GM19372 (cell line): Measurements from ENCODE around the gene PELI2.
A peak's percentile ranks its signal among the peaks of the same experiment; 100 is the strongest.

Source experiments
- ATAC-seq: cut with Tn5 transposase; IDR thresholded peaks from one replicate; pipeline ENCODE4 v1.9.1; 2021; ENCODE audit warnings: mild to moderate bottlenecking, low read depth, moderate library complexity; ENCODE audit not compliant: unreplicated experiment

The PELI2 gene

DNA sequence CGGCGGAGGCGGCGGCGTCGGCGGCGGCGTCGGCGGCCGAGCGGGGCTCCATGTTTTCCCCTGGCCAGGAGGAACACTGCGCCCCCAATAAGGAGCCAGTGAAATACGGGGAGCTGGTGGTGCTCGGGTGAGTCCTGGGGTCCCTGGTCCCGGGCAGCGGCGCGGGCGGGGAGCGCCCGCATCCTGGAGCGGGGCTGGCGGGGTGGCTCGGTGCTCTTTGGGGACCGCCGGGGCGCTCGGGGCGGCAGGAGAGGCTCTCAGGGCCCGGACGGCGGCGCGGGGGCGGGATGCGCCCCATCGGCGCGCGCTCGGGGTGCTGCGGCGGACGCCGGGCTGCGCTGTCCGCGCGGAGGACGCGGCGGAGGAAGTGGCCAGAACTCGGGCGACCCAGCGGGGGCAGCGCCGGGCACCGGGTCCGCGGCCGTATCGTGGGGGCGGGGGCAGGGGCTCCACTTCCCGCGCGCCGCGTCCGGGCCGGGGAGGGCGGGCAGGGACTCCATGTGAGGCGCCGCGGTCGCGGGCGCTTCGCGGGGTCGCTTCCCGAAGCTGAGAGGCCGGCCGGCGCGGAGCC lies 485 bp downstream of the PELI2 start:
- ATAC-seq = peak; percentile 4

DNA sequence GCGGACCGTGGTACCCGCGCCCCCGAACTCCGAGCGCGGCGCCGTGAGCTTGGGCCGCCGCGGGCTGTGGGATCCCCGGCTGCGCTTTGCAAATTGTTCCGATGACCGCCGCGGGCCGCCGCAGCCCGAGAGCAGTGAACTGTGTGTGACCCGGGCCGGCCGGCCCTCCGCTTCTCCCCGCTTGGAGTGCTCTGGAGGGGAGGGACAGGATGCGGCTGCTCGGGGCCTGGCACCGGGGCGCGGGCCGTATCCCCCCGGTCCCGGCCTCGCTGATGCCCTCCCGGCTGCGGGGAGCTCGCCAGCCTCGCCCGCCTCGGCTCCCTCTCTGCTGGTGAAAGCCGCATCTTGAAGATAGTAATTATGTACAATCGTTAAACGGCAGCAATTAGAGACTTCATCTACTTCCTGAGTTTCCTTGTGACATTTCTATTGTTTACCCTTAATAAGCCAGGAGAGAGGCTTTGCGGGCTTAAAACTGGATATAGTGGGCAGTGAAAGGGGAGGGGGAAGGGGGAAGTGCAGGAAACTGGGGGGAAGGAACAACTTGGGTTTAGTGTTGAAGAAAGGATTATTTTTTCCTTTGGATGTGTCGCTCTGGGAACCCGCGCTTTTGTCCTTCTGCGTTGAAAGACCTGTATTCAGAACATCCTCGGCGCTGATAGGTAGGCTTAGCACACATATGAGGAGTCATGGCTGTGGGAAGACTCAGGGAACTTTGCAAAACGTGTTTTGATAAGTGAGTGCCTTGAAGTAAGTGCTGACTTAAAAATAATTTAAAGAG lies 1.2 kb downstream of the PELI2 start:
- peak; percentile 29 for ATAC-seq

- no peak for ATAC-seq
Observed at GRCh38 chr14:56120091-56120691, 2.0 kb downstream of the PELI2 start.

DNA sequence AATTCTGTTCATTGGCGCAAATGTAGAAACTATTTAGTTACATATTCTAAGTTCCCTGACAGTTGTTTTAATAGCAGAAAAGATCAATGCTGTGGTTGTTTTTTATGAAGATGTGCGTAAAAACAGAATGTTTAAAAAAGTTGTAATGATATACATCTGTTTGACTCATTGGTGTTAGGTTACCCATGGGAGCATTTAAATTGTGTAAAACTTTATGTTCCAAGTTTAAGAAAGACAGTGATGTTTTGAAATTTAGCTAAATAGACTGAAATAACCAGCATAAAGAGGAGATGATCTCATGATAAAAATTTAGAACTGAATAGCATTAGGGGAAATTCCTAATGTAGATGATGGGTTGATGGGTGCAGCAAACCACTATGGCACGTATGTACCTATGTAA lies 3.6 kb downstream of the PELI2 start:
- no peak for ATAC-seq

GRCh38 chr14:56122301-56122700 lies 4.1 kb downstream of the PELI2 start:
- no peak for ATAC-seq

DNA sequence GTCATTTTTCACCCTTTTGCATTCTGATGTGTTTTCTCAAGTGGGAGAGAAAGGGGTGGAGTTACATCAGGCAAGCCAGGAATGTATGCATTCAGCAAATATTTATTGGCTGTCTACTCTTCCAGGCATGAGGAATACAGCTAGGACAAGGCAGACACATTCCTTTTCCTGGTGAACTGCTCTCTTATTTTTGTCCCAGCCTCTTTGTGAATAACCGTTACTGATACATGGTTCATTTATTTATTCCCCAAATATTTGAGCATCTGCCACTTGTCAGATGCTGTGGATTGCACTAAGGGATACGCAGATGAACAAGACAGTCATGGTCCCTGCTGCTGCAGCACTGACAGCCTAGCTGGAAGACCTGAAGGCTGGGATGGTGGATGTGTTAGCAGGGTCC lies 6.1 kb downstream of the PELI2 start:
- ATAC-seq = no peak

- ATAC-seq = no peak
Observed at GRCh38 chr14:56125772-56126636, 7.8 kb downstream of the PELI2 start.

DNA sequence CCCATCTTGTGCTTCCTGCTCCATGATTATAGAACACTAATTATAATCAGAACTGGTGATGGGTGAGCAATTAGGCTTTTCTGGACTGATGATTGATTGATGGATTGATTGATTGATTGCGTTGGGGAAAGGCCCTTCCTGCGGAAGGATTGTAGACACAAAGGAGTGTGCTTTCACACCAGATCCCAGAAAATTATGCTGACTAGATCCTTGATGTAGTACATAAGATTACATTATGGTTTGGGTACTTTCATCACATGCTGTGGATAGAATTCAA lies 8.4 kb downstream of the PELI2 start:
- no peak for ATAC-seq

DNA sequence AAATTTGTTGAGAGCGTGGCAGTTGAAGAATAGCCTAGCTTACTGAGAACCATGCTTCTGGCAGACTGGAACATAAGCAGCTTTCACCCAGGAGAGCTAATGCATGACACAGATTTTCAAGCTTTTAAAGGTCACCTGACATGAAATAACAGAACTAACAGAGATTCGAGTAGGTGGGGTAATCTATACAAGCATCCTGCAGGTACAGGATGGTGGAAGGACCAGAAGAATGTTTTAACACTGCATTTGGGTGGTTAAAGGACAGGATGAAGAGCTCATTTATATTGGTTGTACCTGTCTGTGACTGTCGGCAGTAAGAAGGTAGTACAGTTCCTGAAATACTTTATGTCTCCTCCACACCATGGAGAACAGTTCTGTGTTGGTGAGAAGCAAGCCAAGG lies 8.9 kb downstream of the PELI2 start:
- no peak for ATAC-seq

- ATAC-seq = no peak
Observed at GRCh38 chr14:56129092-56129491, 10.9 kb downstream of the PELI2 start.

- no peak for ATAC-seq
Observed at GRCh38 chr14:56129933-56130332, 11.7 kb downstream of the PELI2 start.

- ATAC-seq = no peak
Observed at GRCh38 chr14:56131004-56131864, 13.0 kb downstream of the PELI2 start.

DNA sequence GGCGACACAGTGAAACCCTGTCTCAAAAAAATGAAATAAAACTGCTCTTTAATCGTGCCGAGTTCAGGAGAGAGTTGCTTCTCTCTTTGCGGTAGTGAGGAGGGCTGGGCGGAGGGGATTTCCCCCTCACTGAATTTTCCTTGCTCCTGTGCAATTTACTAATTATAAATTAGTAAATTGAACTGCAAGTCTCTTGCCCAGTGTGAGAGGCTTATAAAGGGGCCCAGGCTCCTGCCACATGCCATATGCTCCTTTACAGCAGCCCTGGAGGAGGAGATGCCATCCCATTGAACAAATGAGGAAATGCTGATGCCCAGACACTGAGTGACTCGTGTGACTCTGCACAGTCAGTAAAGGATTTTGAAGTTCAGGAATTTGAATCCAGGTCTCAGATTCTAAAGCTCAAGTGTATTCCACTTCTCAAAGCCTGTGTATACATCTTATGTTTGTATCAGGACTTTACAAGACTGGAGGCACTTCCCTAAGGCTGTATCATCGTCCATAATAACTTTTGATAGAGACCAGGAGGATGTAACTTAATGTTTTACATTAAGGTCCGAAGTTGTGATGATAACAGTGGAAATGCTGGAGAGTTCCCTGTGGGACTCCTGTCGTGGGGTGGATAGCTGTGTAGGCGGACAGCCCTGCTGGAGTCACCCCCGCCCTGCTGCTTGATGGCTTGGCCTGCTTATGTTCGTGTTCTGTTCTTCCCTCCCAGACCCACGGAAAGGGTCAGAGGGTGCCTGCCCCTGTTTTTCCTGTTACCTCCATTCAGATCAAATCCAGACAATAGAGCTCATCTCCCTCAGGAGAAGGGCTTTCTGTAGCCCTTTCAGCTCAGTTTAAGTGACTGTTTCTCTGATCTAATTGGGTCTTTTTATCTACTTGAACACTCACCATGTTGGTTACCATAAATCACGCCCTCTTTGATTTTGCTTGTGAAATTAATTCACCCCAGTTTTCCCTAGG lies 13.9 kb downstream of the PELI2 start:
- ATAC-seq = no peak

DNA sequence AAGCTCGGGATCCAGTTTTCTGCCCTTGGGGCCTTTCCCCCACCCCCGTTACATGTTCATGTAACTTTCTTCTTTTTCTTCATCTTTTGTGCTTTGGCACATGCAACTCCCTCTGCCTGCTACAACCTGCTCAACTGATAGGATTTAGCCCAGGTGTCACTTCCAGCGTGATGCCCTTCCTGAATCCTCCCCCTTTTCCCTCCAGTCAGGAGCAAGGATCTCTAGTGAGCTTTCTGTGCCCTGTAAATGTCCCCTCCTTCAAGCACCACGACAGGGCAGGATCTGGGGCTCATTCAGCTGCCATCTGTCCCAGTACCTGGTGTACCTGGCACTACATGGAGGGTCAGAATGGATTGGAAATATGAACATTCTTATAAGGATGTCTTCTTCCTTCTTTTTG lies 15.3 kb downstream of the PELI2 start:
- no peak for ATAC-seq

GRCh38 chr14:56135001-56135400 lies 16.8 kb downstream of the PELI2 start:
- no peak for ATAC-seq

GRCh38 chr14:56135668-56136067 lies 17.5 kb downstream of the PELI2 start:
- no peak for ATAC-seq

- ATAC-seq = no peak
Observed at GRCh38 chr14:56136571-56137452, 18.6 kb downstream of the PELI2 start.

DNA sequence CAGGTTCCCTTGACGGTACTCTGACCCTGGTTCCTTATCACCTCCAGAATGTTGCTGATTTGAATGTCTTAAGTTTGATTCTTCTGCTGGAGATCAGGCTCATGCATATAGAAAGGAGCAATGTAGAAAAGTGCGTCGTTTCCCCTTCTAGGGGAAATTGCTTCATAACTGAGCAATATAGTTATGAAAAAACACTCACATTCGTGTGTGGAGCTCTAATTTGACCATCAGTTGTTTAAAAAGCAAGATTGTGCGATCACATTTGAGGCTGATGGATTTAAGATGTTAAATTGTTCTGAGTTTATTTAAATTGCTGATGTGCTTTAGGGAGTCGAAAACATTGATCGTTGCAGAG lies 19.2 kb downstream of the PELI2 start:
- ATAC-seq = no peak
